HG03280 (cell line): ENCODE measurements around the gene KIF21A.

Experiments used
- ATAC-seq: cut with Tn5 transposase; IDR thresholded peaks from one replicate; pipeline ENCODE4 v1.9.1; 2021; ENCODE audit warnings: mild to moderate bottlenecking, moderate library complexity; ENCODE audit not compliant: unreplicated experiment

The KIF21A gene

GRCh38 chr12:39440101-39440500 is 2.8 kb downstream of the KIF21A start:
- no peak for ATAC-seq

- no peak for ATAC-seq
These were observed 7.4 kb downstream of the KIF21A start for GRCh38 chr12:39435531-39435930.

DNA sequence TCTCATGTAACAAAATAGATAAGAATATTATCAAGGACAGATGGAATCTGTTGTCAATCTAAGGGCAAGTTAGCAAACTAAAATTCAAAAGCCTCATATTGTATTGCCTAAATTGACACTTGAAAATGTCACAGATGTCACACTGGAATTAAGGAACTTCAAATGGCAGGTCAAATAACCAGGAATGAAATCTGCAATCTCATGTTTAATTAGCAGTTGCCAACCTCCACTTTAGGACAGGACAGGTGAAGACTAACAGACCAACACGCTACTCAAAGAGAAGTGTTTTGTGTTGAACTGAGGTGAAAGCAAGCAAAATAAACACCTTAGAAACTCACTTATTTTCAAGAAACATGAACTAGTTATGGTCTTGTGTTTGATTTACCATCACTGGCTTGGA is 11.1 kb downstream of the KIF21A start:
- no peak for ATAC-seq

GRCh38 chr12:39431002-39431796 is 11.7 kb downstream of the KIF21A start:
- no peak for ATAC-seq

- no peak for ATAC-seq
These were observed 13.1 kb downstream of the KIF21A start for GRCh38 chr12:39429809-39430208.

DNA sequence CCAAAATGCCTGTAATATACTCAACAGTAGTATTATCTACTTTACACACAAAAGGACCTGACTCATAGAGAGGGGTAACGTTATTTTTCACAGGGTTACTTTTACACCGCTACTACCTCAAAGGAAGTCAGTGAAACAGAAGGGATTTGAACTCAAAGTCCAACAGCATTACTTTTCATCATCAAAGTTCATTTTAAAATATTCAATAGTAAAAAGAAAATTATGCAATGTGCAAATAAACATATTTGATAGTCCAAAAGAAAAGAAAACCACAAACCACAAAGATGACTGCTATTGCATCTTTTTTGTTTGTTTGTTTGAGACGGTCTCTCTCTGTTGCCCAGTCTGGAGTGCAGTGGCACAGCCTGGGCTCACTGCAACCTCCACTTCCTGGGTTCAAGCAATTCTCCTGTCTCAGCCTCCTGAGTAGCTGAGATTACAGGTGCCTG is 15.5 kb downstream of the KIF21A start:
- ATAC-seq: no peak

DNA sequence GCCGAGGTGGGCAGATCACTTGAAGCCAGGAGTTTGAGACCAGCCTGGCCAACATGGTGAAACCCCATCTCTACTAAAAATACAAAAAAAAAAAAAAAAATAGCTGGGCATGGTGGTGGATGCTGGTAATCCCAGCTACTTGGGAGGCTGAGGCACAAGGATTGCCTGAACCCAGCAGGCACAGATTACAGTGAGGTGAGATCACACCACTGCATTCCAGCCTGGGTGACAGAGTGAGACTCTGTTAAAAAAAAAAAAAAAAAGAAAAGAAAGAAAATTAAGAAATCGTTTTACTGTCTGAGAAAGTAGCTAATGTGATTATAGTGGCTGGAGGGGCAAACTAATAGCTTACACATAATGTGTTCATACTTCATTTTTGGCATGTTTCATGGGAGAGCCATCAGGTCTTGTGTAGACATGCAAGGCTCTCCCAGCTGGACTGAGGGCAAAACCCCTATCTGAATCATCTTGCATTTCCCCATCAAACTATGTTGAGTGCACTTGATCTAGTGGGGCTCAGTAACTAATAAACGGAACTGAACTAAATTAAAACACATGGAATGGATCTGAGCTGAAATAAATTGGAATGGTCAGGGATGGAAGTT is 16.2 kb downstream of the KIF21A start:
- no peak for ATAC-seq

DNA sequence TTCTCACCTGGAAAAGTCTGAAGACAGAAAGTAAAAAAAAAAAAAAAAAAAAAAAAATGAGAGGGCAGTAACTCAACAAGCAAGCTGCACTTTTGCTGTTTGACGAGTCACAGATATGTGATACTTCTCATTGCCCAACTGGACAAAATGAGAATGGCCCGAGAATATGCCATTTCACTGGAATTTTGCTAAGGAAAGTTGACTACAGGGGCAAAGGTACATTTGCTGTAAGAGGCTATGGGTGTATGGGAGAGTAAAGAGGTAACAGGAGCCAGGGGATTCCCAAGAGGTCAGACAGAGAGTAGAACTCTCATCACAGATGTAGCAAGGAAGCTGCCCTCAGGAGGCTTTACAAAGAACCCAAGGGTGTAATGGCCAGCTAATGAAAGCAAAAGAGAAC is 22.9 kb downstream of the KIF21A start:
- ATAC-seq: no peak

GRCh38 chr12:39419471-39419870 is 23.4 kb downstream of the KIF21A start:
- ATAC-seq: no peak

GRCh38 chr12:39417916-39418315 is 25.0 kb downstream of the KIF21A start:
- ATAC-seq: no peak

DNA sequence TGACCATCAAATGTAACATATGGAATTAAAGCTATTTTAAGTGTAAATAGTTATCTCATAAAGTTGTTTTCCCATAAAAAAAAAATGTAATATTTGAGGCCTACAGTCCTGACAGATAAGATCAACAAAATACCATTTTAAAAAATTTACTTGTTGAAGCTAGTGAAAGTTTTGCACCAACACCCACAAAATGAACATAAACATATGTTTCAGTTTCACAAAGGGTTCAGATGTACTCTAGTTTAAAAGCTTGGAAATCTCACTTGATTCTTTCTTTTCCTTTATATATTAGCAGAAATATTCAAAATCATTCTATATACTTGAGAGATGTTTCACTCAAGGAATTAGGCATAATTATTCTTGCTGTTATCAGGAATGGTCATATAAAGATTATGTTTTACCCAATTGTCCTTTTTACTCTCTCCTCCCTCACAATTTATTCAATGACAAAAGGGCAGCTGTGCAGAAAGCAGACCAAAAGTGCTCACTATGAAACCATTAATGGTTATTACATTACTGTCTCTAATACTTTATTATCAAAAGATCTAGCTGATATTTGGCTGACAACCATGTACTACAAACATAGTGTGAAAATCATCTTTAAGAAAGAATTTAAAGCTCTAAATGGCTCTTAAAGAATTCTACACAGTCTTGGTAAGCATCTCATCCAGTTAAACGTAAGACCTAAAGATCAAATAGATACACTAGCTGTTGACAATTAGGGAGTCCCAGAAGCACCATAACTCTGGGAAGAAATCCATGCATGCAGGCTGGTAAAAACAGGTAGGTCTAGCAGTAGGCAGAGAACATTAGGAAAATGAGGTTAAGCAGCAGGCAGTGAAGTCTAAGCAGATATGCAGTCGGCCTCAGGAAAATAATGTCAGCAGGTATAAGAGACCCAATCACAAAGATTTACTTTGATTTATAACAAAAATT is 28.8 kb downstream of the KIF21A start:
- no peak for ATAC-seq

DNA sequence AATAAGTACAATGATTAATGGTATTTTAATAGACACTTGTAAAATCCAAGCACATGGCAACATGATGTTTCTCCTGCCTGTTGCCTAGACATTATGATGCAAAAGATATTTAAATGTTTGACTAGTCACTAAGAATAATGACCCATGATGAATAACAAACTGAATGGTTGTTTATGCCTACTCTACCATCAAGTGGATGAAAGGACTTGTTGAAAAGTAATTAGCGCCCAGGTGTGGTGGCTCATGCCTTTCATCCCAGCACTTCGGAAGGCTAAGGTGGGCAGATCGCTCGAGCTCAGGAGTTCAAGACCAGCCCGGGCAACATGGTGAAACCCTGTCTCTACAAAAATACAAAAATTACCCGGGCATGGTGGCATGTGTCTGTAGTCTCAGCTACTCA is 30.7 kb downstream of the KIF21A start:
- no peak for ATAC-seq

DNA sequence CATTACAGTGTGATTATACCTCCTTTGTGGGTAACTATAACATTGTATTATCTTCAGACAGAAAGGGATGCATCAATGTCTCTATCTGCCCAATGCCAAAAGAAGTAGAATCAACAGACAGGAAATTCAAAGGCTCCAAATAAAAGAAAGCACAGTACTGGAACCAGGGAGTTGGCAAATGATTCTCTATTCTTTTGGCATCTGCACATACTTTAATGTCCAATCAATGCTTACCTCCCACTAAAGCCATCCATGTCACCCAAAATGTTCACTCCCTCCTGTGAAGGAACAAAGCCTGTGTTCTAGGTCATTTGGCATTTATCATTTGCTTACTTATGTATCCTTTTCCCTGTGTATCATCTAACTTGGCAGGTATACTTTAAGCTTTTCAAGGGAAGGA is 36.7 kb downstream of the KIF21A start:
- ATAC-seq: no peak

DNA sequence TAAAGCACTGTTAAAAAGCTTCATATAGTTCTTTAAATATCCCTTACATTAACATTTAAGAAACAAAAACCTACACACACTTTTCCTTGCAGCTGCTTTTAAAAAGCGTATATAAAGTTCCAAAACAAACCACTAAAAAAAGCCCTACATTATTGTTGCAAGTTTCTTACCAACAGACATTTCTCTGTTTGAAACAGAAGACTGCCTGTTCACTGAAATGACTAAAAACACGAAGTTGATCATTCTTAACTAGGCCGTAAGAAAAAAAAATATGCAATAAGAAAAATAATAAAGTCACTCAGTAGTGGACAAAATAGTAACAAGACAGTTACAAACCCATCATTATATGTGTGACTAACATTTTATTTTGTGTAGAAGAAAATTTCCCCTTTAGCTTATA is 37.3 kb downstream of the KIF21A start:
- ATAC-seq: no peak

DNA sequence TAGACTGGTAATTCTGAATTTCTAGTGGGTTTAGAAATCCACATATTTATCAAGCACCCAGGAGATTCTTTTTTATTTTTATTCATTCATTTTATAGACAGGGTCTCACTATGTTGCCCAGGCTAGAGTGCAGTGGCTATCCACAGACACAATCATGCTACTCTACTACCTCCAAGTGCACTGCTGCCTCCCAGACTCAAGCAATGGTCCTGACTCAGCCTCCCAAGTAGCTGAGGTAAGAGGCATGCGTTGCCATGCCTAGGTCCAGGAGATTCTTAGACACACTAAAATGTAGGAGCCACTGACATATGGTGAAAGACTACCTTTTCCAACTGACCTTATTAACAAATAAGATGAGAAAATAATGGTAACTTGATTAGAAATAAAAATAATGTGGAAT is 38.9 kb downstream of the KIF21A start:
- ATAC-seq: no peak

- ATAC-seq: no peak
These were observed 39.5 kb downstream of the KIF21A start for GRCh38 chr12:39403376-39403775.

- ATAC-seq: peak; percentile 49
These were observed 40.0 kb downstream of the KIF21A start for GRCh38 chr12:39402922-39403321.

DNA sequence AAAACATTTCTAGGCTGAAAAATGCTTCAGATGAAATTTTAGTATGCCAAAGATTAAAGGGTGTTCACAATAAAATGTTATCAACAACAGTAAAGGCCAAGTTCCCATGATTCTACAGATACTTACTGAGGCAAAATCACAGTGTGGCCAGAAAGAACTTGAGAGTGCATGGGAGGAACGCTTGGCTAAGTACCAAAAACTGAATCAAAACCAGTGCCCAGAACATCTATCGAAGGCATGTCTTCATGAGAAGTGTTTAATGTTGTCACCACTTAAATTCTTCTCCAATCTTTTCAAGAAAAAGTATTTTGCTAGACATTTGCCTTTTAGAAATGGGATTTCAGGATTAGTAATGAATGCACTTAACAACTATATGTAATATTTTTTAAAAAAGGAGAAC is 41.5 kb downstream of the KIF21A start:
- ATAC-seq: no peak

GRCh38 chr12:39395866-39396265 is 47.1 kb downstream of the KIF21A start:
- ATAC-seq: no peak

- no peak for ATAC-seq
These were observed 49.0 kb downstream of the KIF21A start for GRCh38 chr12:39393890-39394289.

GRCh38 chr12:39393179-39393578 is 49.7 kb downstream of the KIF21A start:
- ATAC-seq: no peak
